SU-DHL-6 (cell line): Measurements from ENCODE around the gene FBF1.

Source experiments
- H2AFZ ChIP-seq: fragments of 200-600 bp; sonication (generic); 2 replicates; pipeline ENCODE4 v1.6.1; 2014; ENCODE audit warnings: low read depth, mild to moderate bottlenecking, moderate library complexity, mixed read lengths, antibody characterized with exemption, low read length; ENCODE audit not compliant: severe bottlenecking
- H3F3A ChIP-seq: fragments of 200-600 bp; shearing (Covaris generic); 2 replicates; pipeline ENCODE4 v1.6.0; 2016; ENCODE audit warnings: antibody characterized with exemption, mild to moderate bottlenecking; ENCODE audit not compliant: insufficient read depth
- H3K27ac ChIP-seq: fragments of 200-600 bp; sonication (generic); 2 replicates; pipeline ENCODE4 v1.5.1; 2016; ENCODE audit warnings: low read depth, mild to moderate bottlenecking, low read length, moderate library complexity, mixed read lengths
- H3K27me3 ChIP-seq: fragments of 200-600 bp; sonication (generic), shearing (Covaris generic); 2 replicates; pipeline ENCODE4 v1.6.0; 2014; ENCODE audit warnings: mild to moderate bottlenecking, low read length
- H3K36me3 ChIP-seq: fragments of 200-600 bp; sonication (generic); 2 replicates; pipeline ENCODE4 v1.6.1; 2014; ENCODE audit warnings: mild to moderate bottlenecking, low read length, mixed read lengths
- H3K4me2 ChIP-seq: fragments of 300-600, 200-600 bp; shearing (Covaris generic), sonication (generic); 2 replicates; pipeline ENCODE4 v1.6.0; 2014; ENCODE audit warnings: low read length, low read depth, mild to moderate bottlenecking; ENCODE audit not compliant: poor library complexity, severe bottlenecking
- H3K4me3 ChIP-seq: fragments of 200-600 bp; sonication (generic); 2 replicates; pipeline ENCODE4 v1.5.1; 2014; ENCODE audit warnings: antibody characterized with exemption, low read length, mild to moderate bottlenecking, mixed read lengths; ENCODE audit not compliant: insufficient read depth, poor library complexity, severe bottlenecking
- H3K79me2 ChIP-seq: fragments of 200-600 bp; sonication (generic); 2 replicates; pipeline ENCODE4 v1.6.1; 2014; ENCODE audit warnings: mild to moderate bottlenecking, low read length, moderate library complexity; ENCODE audit not compliant: insufficient read depth
- H3K9ac ChIP-seq: fragments of 200-600 bp; sonication (generic); 2 replicates; pipeline ENCODE4 v1.7.0; 2014; ENCODE audit warnings: mild to moderate bottlenecking, low read length
- H3K9me2 ChIP-seq: fragments of 200-600 bp; sonication (generic); replicated peaks from 2 replicates; pipeline ENCODE4 v1.6.1; 2014; ENCODE audit warnings: low read length; ENCODE audit not compliant: insufficient read depth
- H3K9me3 ChIP-seq: fragments of 200-600 bp; sonication (generic); 2 replicates; pipeline ENCODE4 v1.6.1; 2014; ENCODE audit warnings: low read length, mixed read lengths; ENCODE audit not compliant: insufficient read depth
- H4K20me1 ChIP-seq: fragments of 200-600 bp; sonication (generic); 2 replicates; pipeline ENCODE4 v1.6.1; 2014; ENCODE audit warnings: low read depth, mild to moderate bottlenecking, antibody characterized with exemption, low read length, moderate library complexity, mixed read lengths
- EZH2phosphoT487 ChIP-seq: fragments of 200-600 bp; sonication (generic), shearing (Covaris generic); conservative IDR thresholded peaks from 2 replicates; pipeline ENCODE4 v1.6.1; 2018; ENCODE audit warnings: mild to moderate bottlenecking, antibody characterized with exemption, low read length, moderate library complexity, mixed read lengths
- TF ChIP-seq, protein P1 (sequence below): fragments of 200-600 bp; sonication (generic); IDR thresholded peaks from one replicate; pipeline ENCODE4 v1.5.1; 2017; ENCODE audit warnings: antibody characterized with exemption, mild to moderate bottlenecking, low read length, moderate library complexity; ENCODE audit not compliant: insufficient read depth, poor library complexity, severe bottlenecking

Gene FBF1

GRCh38 chr17:75983501-75984181, 42.8 kb upstream of the FBF1 start:
- H3K79me2 ChIP-seq = no peaks in the 10 kb centered on the region
- H3K4me3 ChIP-seq = no peak overlapping the region
- no peak overlapping the region for H3K27ac ChIP-seq
- H2AFZ ChIP-seq = no peak overlapping the region
- H3K4me2 ChIP-seq = no peak overlapping the region
- no peaks in the 10 kb centered on the region for H3K36me3 ChIP-seq
- 0 out of 2 replicates have a peak, but pooled peaks cover 4% of the 10 kb centered on the region for H3F3A ChIP-seq
- no peaks in the 10 kb centered on the region for H4K20me1 ChIP-seq
- TF ChIP-seq, protein P1, sequence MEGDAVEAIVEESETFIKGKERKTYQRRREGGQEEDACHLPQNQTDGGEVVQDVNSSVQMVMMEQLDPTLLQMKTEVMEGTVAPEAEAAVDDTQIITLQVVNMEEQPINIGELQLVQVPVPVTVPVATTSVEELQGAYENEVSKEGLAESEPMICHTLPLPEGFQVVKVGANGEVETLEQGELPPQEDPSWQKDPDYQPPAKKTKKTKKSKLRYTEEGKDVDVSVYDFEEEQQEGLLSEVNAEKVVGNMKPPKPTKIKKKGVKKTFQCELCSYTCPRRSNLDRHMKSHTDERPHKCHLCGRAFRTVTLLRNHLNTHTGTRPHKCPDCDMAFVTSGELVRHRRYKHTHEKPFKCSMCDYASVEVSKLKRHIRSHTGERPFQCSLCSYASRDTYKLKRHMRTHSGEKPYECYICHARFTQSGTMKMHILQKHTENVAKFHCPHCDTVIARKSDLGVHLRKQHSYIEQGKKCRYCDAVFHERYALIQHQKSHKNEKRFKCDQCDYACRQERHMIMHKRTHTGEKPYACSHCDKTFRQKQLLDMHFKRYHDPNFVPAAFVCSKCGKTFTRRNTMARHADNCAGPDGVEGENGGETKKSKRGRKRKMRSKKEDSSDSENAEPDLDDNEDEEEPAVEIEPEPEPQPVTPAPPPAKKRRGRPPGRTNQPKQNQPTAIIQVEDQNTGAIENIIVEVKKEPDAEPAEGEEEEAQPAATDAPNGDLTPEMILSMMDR = no peak
- TF ChIP-seq EZH2phosphoT487 = no peak
- H3K27me3 ChIP-seq = no peaks in the 10 kb centered on the region
- no peak overlapping the region for H3K9ac ChIP-seq
- no peaks in the 10 kb centered on the region for H3K9me2 ChIP-seq
- H3K9me3 ChIP-seq = no peaks in the 10 kb centered on the region

DNA sequence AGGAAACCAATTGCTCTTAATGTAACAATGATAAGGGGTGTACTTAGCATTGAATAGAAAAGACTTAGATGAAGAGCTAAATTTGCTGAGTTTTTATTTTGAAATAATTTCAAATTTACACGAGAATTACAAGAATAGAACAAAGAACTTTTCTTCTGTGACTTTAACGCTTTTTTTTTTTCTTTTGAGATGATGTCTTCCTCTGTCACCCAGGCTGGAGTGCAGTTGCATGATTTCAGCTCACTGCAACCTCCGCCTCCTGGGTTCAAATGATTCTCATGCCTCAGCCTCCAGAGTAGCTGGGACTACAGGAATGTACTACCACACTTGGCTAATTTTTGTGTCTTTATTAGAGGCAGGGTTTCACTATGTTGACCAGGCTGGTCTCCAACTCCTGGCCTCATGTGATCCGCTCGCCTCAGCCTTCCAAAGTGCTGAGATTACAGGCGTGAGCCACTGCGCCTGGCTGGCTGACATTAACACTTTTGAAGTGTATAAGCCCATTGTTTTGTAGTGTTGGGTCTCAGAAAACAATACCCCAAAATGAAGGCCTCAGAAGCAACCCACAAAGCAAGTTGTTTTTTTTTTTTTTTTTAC, 40.3 kb upstream of the FBF1 start:
- Histone ChIP-seq H3K9ac (no peak overlapping the region; the same call in 1 of the 2 replicates), H3K36me3 (no peaks in the 10 kb centered on the region), H3K27ac (no peak overlapping the region)

DNA sequence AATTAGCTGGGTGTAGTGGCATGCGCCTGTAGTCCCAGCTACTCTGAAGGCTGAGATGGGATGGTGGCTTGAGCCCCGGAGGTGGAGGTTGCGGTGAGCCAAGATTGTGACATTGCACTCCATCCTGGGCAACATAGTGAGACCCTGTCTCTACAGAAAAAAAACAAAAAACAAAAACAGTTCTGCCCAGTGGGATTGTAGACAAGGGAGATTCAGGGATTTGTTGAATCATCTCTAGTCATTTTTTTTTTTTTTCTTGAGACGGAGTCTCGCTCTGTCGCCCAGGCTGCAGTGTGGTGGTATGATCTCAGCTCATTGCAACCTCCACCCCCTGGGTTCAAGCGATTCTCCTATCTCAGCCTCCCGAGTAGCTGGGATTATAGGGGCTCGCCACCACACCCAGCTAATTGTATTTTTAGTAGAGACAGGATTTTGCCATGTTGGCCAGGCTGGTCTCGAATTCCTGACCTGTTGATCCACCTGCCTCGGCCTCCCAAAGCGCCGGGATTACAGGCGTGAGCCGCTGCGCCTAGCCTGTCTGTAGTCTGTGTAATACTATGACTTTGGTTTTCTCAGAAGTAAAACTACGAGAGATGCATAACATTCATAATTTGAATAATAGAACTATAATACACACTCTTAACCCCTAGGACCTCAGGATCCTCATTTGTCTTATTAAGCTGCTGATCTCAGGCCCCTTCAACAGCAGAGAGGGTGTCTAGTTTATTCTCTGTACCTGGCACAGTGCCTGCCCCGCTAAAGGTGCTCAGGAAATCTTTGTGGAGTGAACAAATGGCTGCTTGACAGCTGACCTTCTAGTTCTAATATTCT, 39.6 kb upstream of the FBF1 start:
- H3K9ac ChIP-seq = peak overlapping the region; percentile 97
- no peaks in the 10 kb centered on the region; the same call in 1 of the 2 replicates for H3K79me2 ChIP-seq
- no peaks in the 10 kb centered on the region for H3K9me2 ChIP-seq
- peak overlapping the region; percentile 81 for H3K27ac ChIP-seq
- 0 out of 2 replicates have a peak, but pooled peaks cover 12% of the 10 kb centered on the region for H3F3A ChIP-seq
- H4K20me1 ChIP-seq = no peaks in the 10 kb centered on the region
- no peaks in the 10 kb centered on the region for H3K27me3 ChIP-seq
- no peaks in the 10 kb centered on the region for H3K36me3 ChIP-seq
- H3K4me3 ChIP-seq = peak overlapping the region; percentile 100
- TF ChIP-seq EZH2phosphoT487 = no peak
- peak overlapping the region; percentile 92 for H2AFZ ChIP-seq
- H3K4me2 ChIP-seq = peak overlapping the region; percentile 78
- no peaks in the 10 kb centered on the region for H3K9me3 ChIP-seq

More for the DNA sequence above, 40.3 kb upstream of the FBF1 start:
- no peaks in the 10 kb centered on the region for H3K9me2 ChIP-seq
- H3K79me2 ChIP-seq = no peaks in the 10 kb centered on the region; the same call in 1 of the 2 replicates
- H3K4me2 ChIP-seq = peak overlapping the region; percentile 78
- H4K20me1 ChIP-seq = no peaks in the 10 kb centered on the region
- H3F3A ChIP-seq = 0 out of 2 replicates have a peak, but pooled peaks cover 9% of the 10 kb centered on the region
- no peak overlapping the region for H2AFZ ChIP-seq
- no peaks in the 10 kb centered on the region for H3K9me3 ChIP-seq
- no peak overlapping the region for H3K4me3 ChIP-seq
- no peak for TF ChIP-seq EZH2phosphoT487
- TF ChIP-seq, protein P1 = no peak
- H3K27me3 ChIP-seq = no peaks in the 10 kb centered on the region
